Activated naive CD4-positive, alpha-beta T cell treated with anti-CD3 and anti-CD28 coated beads, Interleukin-2, amount 50 U/mL, for 72 hours (primary cell): ENCODE data around the gene TASOR2. TPM values are rescaled to one million over a fixed set of nuclear protein-coding genes. Genes with fewer than 3 reads are reported as not detected.

Experiments
- ATAC-seq, 2 donors: fragments of 150-1000 bp; cut with Tn5 transposase; 2 replicates each; pipeline ENCODE4 v1.10.0; 2021; ENCODE audit warnings: mild to moderate bottlenecking in 2 of 2, moderate library complexity in 2 of 2
- DNase-seq, 2 donors: peaks; one replicate each; pipeline ENCODE4 v3.0.0; 2021 to 2022; ENCODE audit warnings: low spot score in 2 of 2
- H3K27ac Mint-ChIP-seq, 2 donors: one replicate each; pipeline ENCODE4 v1.8.0; 2022; ENCODE audit warnings: mild to moderate bottlenecking in 2 of 2, mixed read lengths in 2 of 2
- H3K36me3 Mint-ChIP-seq, 2 donors: one replicate each; pipeline ENCODE4 v1.8.0; 2022; ENCODE audit warnings: mixed read lengths in 2 of 2
- H3K9me3 Mint-ChIP-seq, 2 donors: one replicate each; pipeline ENCODE4 v1.8.0; 2022; ENCODE audit warnings: mixed read lengths in 2 of 2
- total RNA-seq, 2 donors: library from RNA; stranded (reverse); gene quantifications; one replicate each; pipeline ENCODE4 v1.2.3, GENCODE V29; 2022

TASOR2 gene
- total RNA-seq, 2 donors from 2014 or later: 44.9 to 54.9 TPM

DNA sequence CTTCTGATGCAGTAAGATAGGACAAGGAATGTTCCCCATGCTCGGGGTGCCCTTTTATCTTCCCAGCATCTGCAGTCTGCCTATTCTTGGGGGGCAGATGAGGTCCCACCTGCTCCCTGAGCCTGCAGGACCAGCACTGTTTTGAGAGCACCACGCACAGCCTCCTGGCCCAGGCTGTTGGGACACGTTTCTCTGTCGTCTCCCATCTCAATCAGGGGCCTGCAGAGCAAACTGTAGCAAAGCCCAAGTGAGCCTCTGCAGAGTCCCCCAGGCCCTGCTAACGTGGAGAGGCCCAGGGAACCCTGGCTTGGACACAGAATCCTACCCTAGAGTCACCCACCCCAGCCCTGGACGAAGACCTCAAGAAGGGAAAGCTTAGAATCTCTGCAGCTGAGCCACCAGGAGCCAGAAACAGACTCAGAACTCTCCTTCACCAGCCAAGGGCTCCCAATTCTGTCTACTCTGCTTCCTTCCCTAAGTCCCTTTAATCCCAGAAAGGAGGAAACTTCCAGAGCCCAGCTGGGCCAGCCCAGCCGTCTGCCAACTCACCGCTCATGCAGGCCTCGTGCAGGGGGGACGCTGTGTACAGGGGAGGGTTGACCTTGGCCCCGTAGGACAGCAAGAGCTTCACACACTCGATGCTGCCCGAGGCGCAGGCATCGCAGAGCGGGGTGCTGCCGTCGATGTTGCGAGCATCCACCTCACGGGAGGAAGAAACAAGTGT is 33.8 kb upstream of the TASOR2 start:
- ATAC-seq (no peak), DNase-seq (no peak)
- Mint-ChIP-seq H3K27ac (no peak overlapping the region), H3K9me3 (no peaks in the 10 kb centered on the region), H3K36me3 (no peaks in the 10 kb centered on the region)

GRCh38 chr10:5651388-5651764 is 33.3 kb upstream of the TASOR2 start:
- Mint-ChIP-seq H3K9me3 (no peaks in the 10 kb centered on the region), H3K27ac (no peak overlapping the region), H3K36me3 (no peaks in the 10 kb centered on the region)
- ATAC-seq: no peak
- no peak for DNase-seq

GRCh38 chr10:5652746-5653145 is 31.9 kb upstream of the TASOR2 start:
- ATAC-seq: no peak
- Mint-ChIP-seq H3K27ac (no peak overlapping the region), H3K9me3 (no peaks in the 10 kb centered on the region), H3K36me3 (no peaks in the 10 kb centered on the region)
- DNase-seq: no peak

DNA sequence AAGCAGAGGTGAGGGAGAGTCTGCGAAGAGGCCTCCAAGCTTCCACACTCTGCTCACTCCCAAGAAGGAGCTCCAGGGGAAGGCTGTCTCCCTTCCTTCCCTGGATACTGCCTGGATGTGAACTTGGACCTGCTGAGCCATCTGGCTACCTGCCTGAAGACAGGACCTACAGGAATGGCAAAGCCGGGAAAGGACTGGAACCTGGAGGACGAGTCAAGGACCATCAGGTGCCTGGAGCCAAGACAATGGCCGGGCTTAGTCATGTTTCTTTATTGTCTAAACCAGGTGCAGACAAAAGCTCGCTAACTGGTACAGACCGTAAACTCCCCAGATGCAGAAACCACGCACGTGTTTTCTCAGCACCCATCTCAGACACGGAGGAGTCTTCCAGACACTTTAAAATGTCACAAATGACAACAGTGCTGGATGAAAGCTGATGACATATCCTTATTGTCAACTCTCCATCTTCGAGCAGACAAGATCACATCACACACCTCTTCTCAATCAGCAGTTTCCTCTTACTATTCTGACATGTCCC is 30.4 kb upstream of the TASOR2 start:
- Mint-ChIP-seq H3K9me3 (no peaks in the 10 kb centered on the region), H3K27ac (peak overlapping the region in 1 of 2 donors; percentile 7), H3K36me3 (no peaks in the 10 kb centered on the region)
- DNase-seq: no peak
- ATAC-seq: peak; percentile 23 to 26

GRCh38 chr10:5655121-5655520 is 29.5 kb upstream of the TASOR2 start:
- Mint-ChIP-seq H3K27ac (peak overlapping the region in 1 of 2 donors; percentile 7), H3K9me3 (no peaks in the 10 kb centered on the region), H3K36me3 (no peaks in the 10 kb centered on the region)
- ATAC-seq: peak in 1 of 2 donors; percentile 42
- DNase-seq: no peak

DNA sequence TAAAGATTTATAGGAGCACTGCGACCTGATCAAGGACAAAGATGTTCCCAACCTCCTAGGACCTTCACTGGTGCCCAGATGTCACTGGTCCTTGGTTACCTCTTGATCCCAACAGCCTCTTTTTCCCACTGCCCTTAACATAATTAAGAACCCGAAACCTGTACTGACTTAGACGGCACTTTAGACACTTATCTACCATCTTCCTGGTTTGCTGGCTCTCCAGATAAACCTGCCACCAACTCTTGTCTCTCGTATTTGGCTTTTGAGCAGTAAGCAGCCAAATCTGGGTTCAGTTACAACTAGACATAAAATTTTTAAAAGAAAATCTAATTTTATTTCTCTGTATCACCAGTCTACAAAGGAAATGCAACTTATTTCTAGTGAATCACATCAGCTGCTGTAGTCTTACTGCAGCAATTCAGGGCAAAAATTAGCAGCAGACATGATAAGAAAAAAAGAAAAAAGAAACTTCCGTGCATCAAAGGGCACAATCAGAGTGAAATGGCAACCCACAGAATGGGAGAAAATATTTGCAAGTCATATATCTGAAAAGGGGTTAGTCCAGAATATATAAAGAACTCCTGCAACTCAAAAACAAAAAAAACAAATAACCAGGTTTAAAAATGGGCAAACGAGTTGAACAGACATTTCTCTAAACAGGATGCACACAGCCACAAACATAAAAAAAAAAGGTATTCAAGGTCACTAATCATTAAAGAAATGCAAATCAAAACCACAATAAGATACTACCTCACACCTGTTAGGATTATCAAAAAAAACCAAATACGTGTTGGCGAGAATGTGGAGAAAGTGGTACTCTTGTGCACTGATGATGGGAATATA is 27.7 kb upstream of the TASOR2 start:
- Mint-ChIP-seq H3K9me3 (no peaks in the 10 kb centered on the region), H3K36me3 (no peaks in the 10 kb centered on the region), H3K27ac (peak overlapping the region in 1 of 2 donors; percentile 44)
- ATAC-seq (no peak), DNase-seq (no peak)

GRCh38 chr10:5658871-5659618 is 25.6 kb upstream of the TASOR2 start:
- no peaks in the 10 kb centered on the region for H3K36me3 Mint-ChIP-seq
- H3K27ac Mint-ChIP-seq: no peak overlapping the region
- no peak for ATAC-seq
- DNase-seq: no peak
- H3K9me3 Mint-ChIP-seq: no peaks in the 10 kb centered on the region

DNA sequence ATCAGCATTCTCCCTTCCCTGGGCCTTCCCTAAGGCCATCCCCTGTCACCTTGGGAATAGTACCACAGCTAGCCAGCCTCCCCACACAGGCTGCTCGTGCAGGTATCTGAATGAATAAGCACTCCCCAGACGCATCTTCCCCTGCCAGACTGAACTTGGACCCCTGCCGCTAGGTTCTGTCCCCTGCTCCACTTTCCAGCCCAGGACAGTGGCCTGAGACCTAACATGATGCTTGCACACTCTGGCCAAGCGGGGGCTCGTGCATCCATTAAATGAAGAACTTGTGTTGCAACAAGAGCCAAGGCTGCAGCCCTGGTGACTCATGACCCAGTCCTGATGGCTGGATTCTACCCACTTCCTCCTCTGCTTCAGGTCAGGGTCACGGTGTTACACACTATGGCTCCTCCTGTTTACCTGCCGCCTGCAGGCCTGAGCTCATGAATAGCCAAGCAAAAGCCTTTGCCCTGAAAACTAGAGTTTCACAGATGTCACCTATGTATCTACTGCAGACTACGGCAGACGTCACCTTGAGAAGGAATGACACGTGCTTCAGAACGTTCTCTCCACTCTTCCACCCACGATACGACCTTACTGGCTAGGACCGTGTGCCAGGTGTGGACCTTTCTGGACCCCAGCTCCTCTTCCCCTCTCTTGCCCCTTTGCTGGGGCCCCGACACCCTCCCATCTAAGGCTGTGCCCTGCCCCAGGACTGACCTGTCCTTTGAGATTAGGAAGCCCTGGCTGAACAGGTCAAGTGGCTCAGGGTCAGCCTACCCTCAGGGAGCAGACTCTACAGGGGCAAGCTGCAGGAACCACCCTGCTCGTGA is 24.7 kb upstream of the TASOR2 start:
- ATAC-seq (peak; percentile 65 to 78), DNase-seq (no peak)
- Mint-ChIP-seq H3K9me3 (no peaks in the 10 kb centered on the region), H3K36me3 (no peaks in the 10 kb centered on the region), H3K27ac (peak overlapping the region; percentile 38 to 68)

- DNase-seq (no peak), ATAC-seq (no peak)
- H3K27ac Mint-ChIP-seq: peak overlapping the region in 1 of 2 donors; percentile 68
- H3K36me3 Mint-ChIP-seq: no peaks in the 10 kb centered on the region
- H3K9me3 Mint-ChIP-seq: no peaks in the 10 kb centered on the region
Measured at GRCh38 chr10:5661043-5661442, 23.6 kb upstream of the TASOR2 start.

GRCh38 chr10:5662708-5663579 is 21.7 kb upstream of the TASOR2 start:
- DNase-seq (no peak), ATAC-seq (no peak)
- peaks cover 0 to 6% of the 10 kb centered on the region in 2 donors for H3K36me3 Mint-ChIP-seq
- H3K27ac Mint-ChIP-seq: no peak overlapping the region
- H3K9me3 Mint-ChIP-seq: no peaks in the 10 kb centered on the region

- no peak for ATAC-seq
- Mint-ChIP-seq H3K36me3 (peaks cover 0 to 6% of the 10 kb centered on the region in 2 donors), H3K9me3 (no peaks in the 10 kb centered on the region), H3K27ac (no peak overlapping the region)
- no peak for DNase-seq
Measured at GRCh38 chr10:5663692-5664427, 20.8 kb upstream of the TASOR2 start.

DNA sequence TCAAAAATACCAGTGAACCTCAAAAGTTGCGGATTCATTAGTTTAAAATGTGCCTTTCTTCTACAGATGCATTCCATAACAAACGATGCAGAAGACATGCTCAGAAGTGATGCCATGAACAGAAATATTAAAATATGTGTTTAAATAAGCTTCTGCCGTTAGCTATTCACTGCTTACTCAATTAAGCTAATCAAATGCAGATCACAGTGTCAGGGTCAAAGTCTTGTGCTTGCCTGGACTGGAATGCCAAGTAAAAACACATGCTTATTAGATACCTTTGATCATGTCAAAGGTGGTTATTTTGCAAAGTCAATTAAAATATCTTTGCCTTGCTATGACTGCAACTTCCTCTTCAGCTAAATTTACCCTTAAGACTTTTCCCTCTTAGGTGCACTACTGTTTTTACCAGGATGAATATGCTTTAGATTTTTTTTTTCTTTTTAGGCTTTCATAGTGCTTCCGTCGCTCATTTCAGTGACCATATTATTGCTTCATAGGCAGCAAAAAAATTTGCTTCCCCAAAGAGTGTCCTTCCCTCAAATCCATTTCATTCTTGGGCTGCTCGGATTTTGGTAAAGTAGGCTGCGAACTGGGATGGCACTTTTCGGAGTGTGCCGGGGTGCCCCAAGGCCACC is 19.1 kb upstream of the TASOR2 start:
- Mint-ChIP-seq H3K9me3 (no peaks in the 10 kb centered on the region), H3K27ac (no peak overlapping the region), H3K36me3 (peaks cover 0 to 6% of the 10 kb centered on the region in 2 donors)
- DNase-seq: no peak
- ATAC-seq: peak; percentile 12 to 17

GRCh38 chr10:5666008-5666840 is 18.4 kb upstream of the TASOR2 start, which contains the start of gene ASB13:
TSS of gene ASB13 (minus strand) at chr10:5666595. CDS start at chr10:5666551, 44 bp downstream.
- Mint-ChIP-seq H3K9me3 (no peaks in the 10 kb centered on the region), H3K36me3 (peaks cover 0 to 6% of the 10 kb centered on the region in 2 donors), H3K27ac (no peak within 1 kb of the TSS)
- ATAC-seq (peak; percentile 89 to 93), DNase-seq (peak in 1 of 2 donors; percentile 51)
